Measurements from ENCODE around the gene EEF1AKMT1.

DNA sequence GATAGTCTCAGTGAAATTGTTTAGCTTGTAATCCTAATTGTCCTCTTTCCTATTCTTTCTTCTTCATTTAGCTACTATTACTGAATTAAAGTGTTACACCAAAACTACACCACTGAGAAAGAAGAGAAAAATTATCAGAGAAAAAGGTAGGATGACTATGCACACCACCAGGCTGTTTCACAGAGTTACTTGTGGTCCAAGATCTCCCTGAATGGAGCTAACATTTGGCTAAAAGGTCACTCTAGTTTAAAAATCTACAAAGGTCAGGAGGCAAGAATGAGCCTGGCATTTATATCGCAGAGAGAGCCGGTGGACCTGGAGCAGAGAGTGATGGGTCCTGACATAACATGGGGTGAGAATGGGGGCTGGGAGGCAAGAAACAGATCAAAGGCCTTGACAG, 37.0 kb upstream of the EEF1AKMT1 start:
- no peak for TF ChIP-seq CTCF (IDR thresholded peaks at IDR 0.05)
- no peak for TF ChIP-seq POLR2A (IDR thresholded peaks at IDR 0.05)
